ENCODE data around the gene TRABD2B.

TRABD2B gene

GRCh38 chr1:47772960-47773682 lies 224.1 kb downstream of the TRABD2B start:
- Histone ChIP-seq H3K36me3 (ENCODE audit: low read length) (no peaks in the 10 kb centered on the region), H4K20me1 (ENCODE audit: low read depth, low read length) (no peaks in the 10 kb centered on the region), H3K9me2 (replicated peaks; ENCODE audit: insufficient read depth, low read length) (no peaks in the 10 kb centered on the region), H3K79me2 (ENCODE audit: insufficient read depth, low read length) (no peaks in the 10 kb centered on the region), H3F3A (ENCODE audit: insufficient read depth) (no peaks in the 10 kb centered on the region), H3K9ac (ENCODE audit: low read length) (no peak overlapping the region), H3K9me3 (ENCODE audit: insufficient read depth, low read length) (no peaks in the 10 kb centered on the region), H3K27me3 (ENCODE audit: low read length) (no peaks in the 10 kb centered on the region), H3K27ac (ENCODE audit: low read depth, low read length) (no peak overlapping the region), H2AFZ (ENCODE audit: low read depth, low read length, severe bottlenecking) (no peak overlapping the region), H3K4me3 (ENCODE audit: insufficient read depth, low read length, poor library complexity, severe bottlenecking) (no peak overlapping the region), H3K4me2 (ENCODE audit: low read depth, low read length, poor library complexity, severe bottlenecking) (no peak overlapping the region)
- TF ChIP-seq EZH2phosphoT487 (conservative IDR thresholded peaks at IDR 0.05; ENCODE audit: low read length) (no peak), CTCF (IDR thresholded peaks at IDR 0.05; ENCODE audit: insufficient read depth, low read length, poor library complexity, severe bottlenecking) (no peak)

GRCh38 chr1:47772281-47772680 lies 224.9 kb downstream of the TRABD2B start:
- H3K4me3 ChIP-seq (ENCODE audit: insufficient read depth, low read length, poor library complexity, severe bottlenecking) = no peak overlapping the region
- no peaks in the 10 kb centered on the region for H3K36me3 ChIP-seq (ENCODE audit: low read length)
- H2AFZ ChIP-seq (ENCODE audit: low read depth, low read length, severe bottlenecking) = no peak overlapping the region
- H4K20me1 ChIP-seq (ENCODE audit: low read depth, low read length) = no peaks in the 10 kb centered on the region
- no peak overlapping the region for H3K9ac ChIP-seq (ENCODE audit: low read length)
- no peak overlapping the region for H3K4me2 ChIP-seq (ENCODE audit: low read depth, low read length, poor library complexity, severe bottlenecking)
- H3K27ac ChIP-seq (ENCODE audit: low read depth, low read length) = no peak overlapping the region
- H3F3A ChIP-seq (ENCODE audit: insufficient read depth) = no peaks in the 10 kb centered on the region
- no peaks in the 10 kb centered on the region for H3K27me3 ChIP-seq (ENCODE audit: low read length)
- no peaks in the 10 kb centered on the region for H3K79me2 ChIP-seq (ENCODE audit: insufficient read depth, low read length)
- no peaks in the 10 kb centered on the region for H3K9me2 ChIP-seq (replicated peaks; ENCODE audit: insufficient read depth, low read length)
- no peaks in the 10 kb centered on the region for H3K9me3 ChIP-seq (ENCODE audit: insufficient read depth, low read length)
- TF ChIP-seq EZH2phosphoT487 (conservative IDR thresholded peaks at IDR 0.05; ENCODE audit: low read length) (no peak), CTCF (IDR thresholded peaks at IDR 0.05; ENCODE audit: insufficient read depth, low read length, poor library complexity, severe bottlenecking) (no peak)

- H3K9me2 ChIP-seq (replicated peaks; ENCODE audit: insufficient read depth, low read length) = no peaks in the 10 kb centered on the region
- no peak overlapping the region for H3K4me3 ChIP-seq (ENCODE audit: insufficient read depth, low read length, poor library complexity, severe bottlenecking)
- H3K9me3 ChIP-seq (ENCODE audit: insufficient read depth, low read length) = no peaks in the 10 kb centered on the region
- TF ChIP-seq EZH2phosphoT487 (conservative IDR thresholded peaks at IDR 0.05; ENCODE audit: low read length) (no peak), CTCF (IDR thresholded peaks at IDR 0.05; ENCODE audit: insufficient read depth, low read length, poor library complexity, severe bottlenecking) (no peak)
- H3K9ac ChIP-seq (ENCODE audit: low read length) = no peak overlapping the region
- H3K27me3 ChIP-seq (ENCODE audit: low read length) = no peaks in the 10 kb centered on the region
- no peaks in the 10 kb centered on the region for H3K36me3 ChIP-seq (ENCODE audit: low read length)
- no peak overlapping the region for H3K4me2 ChIP-seq (ENCODE audit: low read depth, low read length, poor library complexity, severe bottlenecking)
- no peak overlapping the region for H3K27ac ChIP-seq (ENCODE audit: low read depth, low read length)
- H2AFZ ChIP-seq (ENCODE audit: low read depth, low read length, severe bottlenecking) = no peak overlapping the region
- no peaks in the 10 kb centered on the region for H3K79me2 ChIP-seq (ENCODE audit: insufficient read depth, low read length)
- H4K20me1 ChIP-seq (ENCODE audit: low read depth, low read length) = no peaks in the 10 kb centered on the region
- H3F3A ChIP-seq (ENCODE audit: insufficient read depth) = no peaks in the 10 kb centered on the region
These were observed 225.4 kb downstream of the TRABD2B start for GRCh38 chr1:47771751-47772150.
